Ovary (tissue), 3 donors: ENCODE measurements around the gene NOP10.

ENCODE experiments used
- EP300 ChIP-seq: sonication (generic); formaldehyde crosslinking; IDR thresholded peaks from one replicate; pipeline ENCODE4 v1.6.1; 2017; ENCODE audit warnings: antibody characterized with exemption
- TF ChIP-seq, protein P1 (sequence below), 3 donors: fragments of 450-650 bp in 2 of 3; fragments of 200-600 bp in 1 of 3; IDR thresholded peaks; one replicate each; pipeline versions ENCODE4 v1.5.1 to v1.8.0; 2016 to 2022; ENCODE audit warnings: antibody characterized with exemption in 3 of 3, mild to moderate bottlenecking in 1 of 3
- donor health status: DM: no; HTN: no; CAD: no.

GRCh38 chr15:34364041-34364440, 21.1 kb upstream of the NOP10 start:
- TF ChIP-seq, protein P1, sequence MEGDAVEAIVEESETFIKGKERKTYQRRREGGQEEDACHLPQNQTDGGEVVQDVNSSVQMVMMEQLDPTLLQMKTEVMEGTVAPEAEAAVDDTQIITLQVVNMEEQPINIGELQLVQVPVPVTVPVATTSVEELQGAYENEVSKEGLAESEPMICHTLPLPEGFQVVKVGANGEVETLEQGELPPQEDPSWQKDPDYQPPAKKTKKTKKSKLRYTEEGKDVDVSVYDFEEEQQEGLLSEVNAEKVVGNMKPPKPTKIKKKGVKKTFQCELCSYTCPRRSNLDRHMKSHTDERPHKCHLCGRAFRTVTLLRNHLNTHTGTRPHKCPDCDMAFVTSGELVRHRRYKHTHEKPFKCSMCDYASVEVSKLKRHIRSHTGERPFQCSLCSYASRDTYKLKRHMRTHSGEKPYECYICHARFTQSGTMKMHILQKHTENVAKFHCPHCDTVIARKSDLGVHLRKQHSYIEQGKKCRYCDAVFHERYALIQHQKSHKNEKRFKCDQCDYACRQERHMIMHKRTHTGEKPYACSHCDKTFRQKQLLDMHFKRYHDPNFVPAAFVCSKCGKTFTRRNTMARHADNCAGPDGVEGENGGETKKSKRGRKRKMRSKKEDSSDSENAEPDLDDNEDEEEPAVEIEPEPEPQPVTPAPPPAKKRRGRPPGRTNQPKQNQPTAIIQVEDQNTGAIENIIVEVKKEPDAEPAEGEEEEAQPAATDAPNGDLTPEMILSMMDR (IDR thresholded peaks at IDR 0.05), result no peak
- TF ChIP-seq EP300, result no peak
